GM18520 (cell line): Measurements from ENCODE around the gene TMEM9.

Experiments used
- ATAC-seq: cut with Tn5 transposase; IDR thresholded peaks from one replicate; pipeline ENCODE4 v1.9.1; 2021; ENCODE audit not compliant: unreplicated experiment

Gene TMEM9

GRCh38 chr1:201146626-201147390 lies 7.5 kb downstream of the TMEM9 start:
- no peak for ATAC-seq

- no peak for ATAC-seq
Observed at GRCh38 chr1:201145816-201146215, 8.5 kb downstream of the TMEM9 start.

- ATAC-seq, result no peak
Observed at GRCh38 chr1:201145132-201145531, 9.1 kb downstream of the TMEM9 start.

GRCh38 chr1:201144701-201145100 lies 9.6 kb downstream of the TMEM9 start:
- ATAC-seq, result no peak

GRCh38 chr1:201143726-201144635 lies 10.3 kb downstream of the TMEM9 start:
- ATAC-seq, result no peak

GRCh38 chr1:201142849-201143725 lies 11.2 kb downstream of the TMEM9 start:
- no peak for ATAC-seq

GRCh38 chr1:201142011-201142848 lies 12.0 kb downstream of the TMEM9 start:
- ATAC-seq, result no peak

GRCh38 chr1:201141418-201141817 lies 12.9 kb downstream of the TMEM9 start:
- no peak for ATAC-seq

- no peak for ATAC-seq
Observed at GRCh38 chr1:201140941-201141260, 13.4 kb downstream of the TMEM9 start.

GRCh38 chr1:201140235-201140940 lies 13.9 kb downstream of the TMEM9 start:
- ATAC-seq, result no peak

GRCh38 chr1:201139756-201140155 lies 14.5 kb downstream of the TMEM9 start:
- ATAC-seq, result no peak

GRCh38 chr1:201139306-201139705 lies 15.0 kb downstream of the TMEM9 start:
- no peak for ATAC-seq

- ATAC-seq, result no peak
Observed at GRCh38 chr1:201138311-201138840, 15.9 kb downstream of the TMEM9 start.

- ATAC-seq, result no peak
Observed at GRCh38 chr1:201137579-201138310, 16.5 kb downstream of the TMEM9 start.

- no peak for ATAC-seq
Observed at GRCh38 chr1:201137024-201137392, 17.3 kb downstream of the TMEM9 start.

GRCh38 chr1:201136355-201137023 lies 17.8 kb downstream of the TMEM9 start:
- ATAC-seq, result no peak

GRCh38 chr1:201134405-201134804 lies 19.9 kb downstream of the TMEM9 start:
- ATAC-seq, result no peak

GRCh38 chr1:201131398-201131797 lies 22.9 kb downstream of the TMEM9 start:
- ATAC-seq, result no peak
